ENCODE results near the gene MTUS2.
A peak's percentile ranks its signal among the peaks of the same experiment; 100 is the strongest.

MTUS2 gene

DNA sequence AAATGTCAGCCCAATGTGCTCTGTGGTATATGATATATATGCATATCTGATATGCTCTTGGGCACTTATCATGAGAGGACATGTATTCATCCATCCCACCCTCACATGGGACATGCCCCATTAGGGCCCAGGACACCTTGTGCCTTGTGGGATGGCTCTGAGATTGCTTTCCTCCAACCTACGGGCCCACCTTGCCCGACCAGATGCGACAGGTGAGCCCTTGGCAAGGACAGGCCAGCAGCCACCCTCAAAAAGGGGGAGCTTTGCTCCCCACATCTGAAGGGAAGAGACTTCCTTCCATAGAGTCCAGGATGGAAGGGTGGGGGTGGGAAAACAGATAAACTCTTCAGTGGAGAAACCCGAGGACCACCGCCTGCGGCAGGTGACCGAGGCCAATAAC, 716.7 kb downstream of the MTUS2 start:
- no peak for DNase-seq (ENCODE audit: low read depth in 1 of 2, low spot score in 1 of 2)
- in situ Hi-C loops (cut with HindIII; ENCODE audit: low pct_unique_long_range_greater_than_20kb, low sequenced_read_pairs), result no loop called here
- no peak for TF ChIP-seq JUND (IDR thresholded peaks at IDR 0.05; ENCODE audit: low read depth)

DNA sequence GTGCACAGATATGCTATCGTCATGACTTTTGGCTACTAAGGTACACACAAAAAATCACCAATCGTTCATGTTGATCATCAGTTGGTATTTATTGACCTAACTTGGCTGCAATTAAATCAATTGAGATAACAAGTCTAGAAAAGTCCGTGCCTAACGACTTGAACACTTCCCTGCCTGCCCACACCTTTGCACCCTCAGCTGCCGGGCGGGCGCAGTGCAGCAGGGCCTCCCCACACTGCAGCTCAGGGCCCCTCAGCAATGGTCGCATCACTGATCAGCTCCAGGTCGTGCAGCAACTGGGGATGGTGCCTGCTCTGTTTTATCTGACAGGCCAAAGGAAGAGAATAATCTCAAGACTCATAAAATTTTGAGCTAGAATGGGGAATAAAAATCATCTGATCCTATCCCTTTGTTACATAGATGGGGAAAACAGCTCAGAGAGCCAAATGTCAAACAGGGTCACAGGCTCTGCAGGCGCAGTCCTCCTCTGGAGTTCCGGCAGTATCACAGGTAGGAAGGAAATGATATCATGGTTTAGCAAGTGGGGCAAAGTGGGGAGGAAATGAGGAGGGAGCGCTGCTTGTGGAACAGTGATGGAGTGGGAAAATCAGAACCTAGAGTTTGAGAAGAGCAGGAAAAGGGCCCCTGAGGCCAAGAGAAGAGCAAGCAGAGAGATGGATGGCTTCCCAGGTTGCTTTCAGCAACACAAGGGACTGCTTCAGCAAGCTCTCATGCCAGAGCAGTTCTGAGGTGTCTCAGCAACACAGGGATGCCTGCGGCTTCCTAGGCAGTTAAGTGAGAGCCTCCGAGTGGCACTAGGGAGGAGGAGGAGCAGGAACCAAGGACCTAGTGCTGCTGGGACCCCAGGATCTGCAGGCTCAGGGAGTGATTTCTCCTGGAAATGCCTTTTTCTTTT, 717.9 kb downstream of the MTUS2 start:
- TF ChIP-seq JUND (IDR thresholded peaks at IDR 0.05; ENCODE audit: low read depth), result no peak
- in situ Hi-C loops (cut with HindIII; ENCODE audit: low pct_unique_long_range_greater_than_20kb, low sequenced_read_pairs), result no loop called here
- DNase-seq (ENCODE audit: low read depth in 1 of 2, low spot score in 1 of 2), result no peak

DNA sequence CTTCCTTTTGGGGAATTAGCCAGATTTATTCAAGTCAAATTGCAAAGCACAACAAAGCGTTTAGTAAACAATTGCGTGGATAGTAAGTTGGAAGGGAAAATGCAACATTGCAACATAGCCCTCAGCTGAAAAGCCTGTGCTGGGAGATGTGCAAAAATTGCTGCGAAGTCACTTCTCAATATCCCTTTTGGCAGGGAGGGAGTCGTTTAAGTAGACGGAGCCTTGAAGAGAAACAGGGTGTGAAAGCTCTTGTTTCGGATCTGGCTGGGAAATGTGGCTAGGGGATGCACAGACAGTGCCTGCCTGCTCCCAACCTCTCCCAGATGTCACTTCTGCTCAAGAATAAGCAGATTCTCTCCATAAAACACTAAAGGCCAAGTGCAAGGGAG, 718.5 kb downstream of the MTUS2 start:
- in situ Hi-C loops (cut with HindIII; ENCODE audit: low pct_unique_long_range_greater_than_20kb, low sequenced_read_pairs), result no loop called here

DNA sequence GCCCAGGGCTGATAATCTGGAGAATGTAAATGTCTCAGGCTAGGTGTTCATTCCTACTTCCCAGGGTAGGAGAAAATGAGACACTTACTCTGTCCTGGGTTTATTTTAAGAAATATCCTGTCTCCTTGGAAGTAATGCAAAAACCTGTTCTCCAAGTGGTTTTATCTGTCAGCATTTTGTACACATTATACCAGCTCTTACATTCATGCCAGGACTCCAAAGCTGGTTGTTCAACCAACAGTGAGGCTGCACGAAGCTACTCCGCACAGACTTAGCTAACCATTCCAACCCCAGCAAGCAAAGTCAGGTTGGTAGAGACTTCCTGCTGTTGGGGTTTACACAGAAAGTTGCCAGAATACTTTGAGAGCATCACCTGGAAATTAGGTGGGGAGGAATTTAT, 719.7 kb downstream of the MTUS2 start:
- DNase-seq (ENCODE audit: low read depth in 1 of 2, low spot score in 1 of 2), result peak; percentile 27 to 63
- in situ Hi-C loops (cut with HindIII; ENCODE audit: low pct_unique_long_range_greater_than_20kb, low sequenced_read_pairs), result no loop called here

More for the DNA sequence above, 718.5 kb downstream of the MTUS2 start:
- no peak for DNase-seq (ENCODE audit: low read depth in 1 of 2, low spot score in 1 of 2)
- no peak for TF ChIP-seq JUND (IDR thresholded peaks at IDR 0.05; ENCODE audit: low read depth)

DNA sequence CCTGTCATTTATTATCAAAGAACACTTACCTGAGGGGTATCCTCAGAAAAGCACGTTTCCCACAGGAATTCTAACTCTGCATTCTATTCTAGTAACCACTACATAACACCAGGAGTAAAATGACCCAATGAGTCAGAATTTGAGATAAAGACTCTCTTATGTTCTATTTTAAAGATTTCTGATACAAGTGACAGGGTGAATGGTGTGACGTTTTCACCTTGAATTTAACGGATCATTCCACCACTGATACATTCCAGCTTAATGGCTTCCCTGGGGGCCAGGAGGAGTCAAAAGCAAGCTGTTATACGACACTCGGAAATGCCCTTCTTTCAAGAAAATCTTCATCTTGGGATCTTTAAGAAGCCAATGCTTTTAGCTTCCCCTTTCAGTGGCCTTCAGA, 720.2 kb downstream of the MTUS2 start:
- in situ Hi-C loops (cut with HindIII; ENCODE audit: low pct_unique_long_range_greater_than_20kb, low sequenced_read_pairs), result no loop called here
- TF ChIP-seq JUND (IDR thresholded peaks at IDR 0.05; ENCODE audit: low read depth), result no peak
- DNase-seq (ENCODE audit: low read depth in 1 of 2, low spot score in 1 of 2), result no peak

More for the DNA sequence above, 719.7 kb downstream of the MTUS2 start:
- TF ChIP-seq JUND (IDR thresholded peaks at IDR 0.05; ENCODE audit: low read depth), result no peak

DNA sequence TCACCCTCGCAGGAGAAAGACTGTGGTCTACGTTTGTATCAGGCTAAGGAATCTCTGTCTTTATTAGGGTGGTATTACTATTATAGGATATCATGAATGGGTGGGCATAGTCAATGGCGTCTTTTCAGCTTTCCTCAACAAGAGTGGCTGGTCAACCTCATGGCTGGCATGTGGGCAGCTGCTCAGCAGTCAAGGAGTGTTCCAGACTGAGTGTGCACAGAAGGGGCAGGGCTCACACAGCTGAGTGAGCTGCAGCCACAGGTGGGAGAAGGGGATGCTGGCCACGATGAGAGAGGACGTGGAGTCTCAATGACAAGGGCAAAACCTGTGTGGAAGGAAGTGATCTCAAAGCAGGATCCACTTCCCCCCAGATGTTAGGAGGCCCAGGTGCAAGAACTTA, 720.7 kb downstream of the MTUS2 start:
- in situ Hi-C loops (cut with HindIII; ENCODE audit: low pct_unique_long_range_greater_than_20kb, low sequenced_read_pairs), result no loop called here
- DNase-seq (ENCODE audit: low read depth in 1 of 2, low spot score in 1 of 2), result no peak
- TF ChIP-seq JUND (IDR thresholded peaks at IDR 0.05; ENCODE audit: low read depth), result no peak

DNA sequence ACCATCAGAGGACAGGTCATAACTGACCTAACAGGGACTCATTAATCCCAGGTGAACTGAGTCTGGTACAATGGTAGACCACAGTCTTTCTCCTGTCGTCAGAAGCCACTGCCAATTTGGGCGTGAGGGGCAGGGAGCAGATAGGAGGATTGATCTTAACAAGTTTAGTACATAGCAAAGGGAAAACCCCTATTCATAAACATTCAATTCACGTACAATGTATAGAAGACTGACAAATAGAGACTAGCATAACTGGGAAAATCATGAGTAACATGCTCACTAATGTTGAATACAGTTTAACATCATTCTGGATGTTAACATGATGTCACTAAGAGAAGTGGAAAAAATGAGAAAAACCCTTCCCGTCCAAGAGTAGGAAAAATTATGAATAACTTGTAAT, 721.3 kb downstream of the MTUS2 start:
- no peak for TF ChIP-seq JUND (IDR thresholded peaks at IDR 0.05; ENCODE audit: low read depth)
- no peak for DNase-seq (ENCODE audit: low read depth in 1 of 2, low spot score in 1 of 2)
- in situ Hi-C loops (cut with HindIII; ENCODE audit: low pct_unique_long_range_greater_than_20kb, low sequenced_read_pairs), result no loop called here

DNA sequence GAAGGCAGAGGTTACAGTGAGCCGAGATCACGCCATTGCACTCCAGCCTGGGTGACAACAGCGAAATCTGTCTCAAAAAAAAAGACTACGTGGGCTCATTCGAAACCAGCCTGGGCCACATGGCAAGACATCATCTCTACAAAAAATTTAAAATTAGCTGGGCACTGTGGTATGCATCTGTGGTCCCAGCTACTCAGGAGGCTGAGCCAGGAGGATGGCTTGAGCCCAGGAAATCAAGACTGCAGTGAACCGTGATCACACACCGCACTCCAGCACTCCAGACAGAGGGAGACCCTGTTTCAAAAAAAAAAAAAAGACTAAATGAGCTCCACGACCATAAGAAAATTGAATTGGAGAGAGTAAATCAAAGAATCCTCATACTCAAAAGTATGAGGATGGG, 722.2 kb downstream of the MTUS2 start:
- in situ Hi-C loops (cut with HindIII; ENCODE audit: low pct_unique_long_range_greater_than_20kb, low sequenced_read_pairs), result no loop called here
- no peak for TF ChIP-seq JUND (IDR thresholded peaks at IDR 0.05; ENCODE audit: low read depth)
- DNase-seq (ENCODE audit: low read depth in 1 of 2, low spot score in 1 of 2), result no peak

DNA sequence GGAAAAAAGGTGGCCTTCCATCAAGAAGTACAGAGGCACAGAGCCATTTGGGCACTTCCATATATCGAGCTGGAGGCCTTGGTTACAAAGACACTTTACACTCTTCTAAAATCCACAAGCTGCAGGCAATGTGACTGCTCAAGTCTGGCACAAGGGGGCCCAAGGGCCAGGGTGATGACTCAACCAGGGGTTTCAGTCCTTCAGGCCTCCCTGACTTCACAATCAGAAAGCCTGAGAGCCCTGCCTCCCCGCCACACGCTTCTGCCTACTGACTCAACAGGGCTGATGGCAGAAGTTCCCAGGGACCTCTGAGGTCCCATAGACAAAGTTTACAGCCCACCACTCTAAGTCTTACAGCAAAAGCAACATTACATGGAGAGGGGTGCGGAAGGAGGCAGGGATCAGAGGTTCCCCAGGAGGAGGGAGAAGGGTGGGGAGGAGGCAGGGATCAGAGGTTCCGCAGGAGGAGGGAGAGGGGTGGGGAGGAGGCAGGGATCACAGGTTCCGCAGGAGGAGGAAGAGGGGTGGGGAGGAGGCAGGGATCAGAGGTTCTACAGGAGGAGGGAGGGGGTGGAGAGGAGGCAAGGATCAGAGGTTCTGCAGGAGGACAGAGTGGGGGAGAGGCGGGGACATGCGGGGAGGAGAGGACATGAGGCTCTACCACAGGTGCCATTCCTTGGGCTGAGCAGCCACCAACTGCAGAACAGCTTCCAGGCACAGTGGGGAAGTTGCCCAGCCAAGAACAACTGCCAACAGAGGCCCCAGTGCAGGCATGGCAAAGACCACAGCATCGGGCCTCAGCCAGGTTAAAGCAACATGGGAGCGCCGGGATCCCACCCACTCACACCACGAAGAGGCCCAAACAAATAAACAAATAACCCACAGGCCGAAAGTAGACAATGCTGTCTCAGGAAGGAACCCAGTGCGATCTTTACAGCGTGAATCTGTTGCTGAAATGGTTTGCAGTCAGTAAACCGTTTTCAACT, 723.4 kb downstream of the MTUS2 start:
- DNase-seq (ENCODE audit: low read depth in 1 of 2, low spot score in 1 of 2), result no peak
- in situ Hi-C loops (cut with HindIII; ENCODE audit: low pct_unique_long_range_greater_than_20kb, low sequenced_read_pairs), result no loop called here
- no peak for TF ChIP-seq JUND (IDR thresholded peaks at IDR 0.05; ENCODE audit: low read depth)

DNA sequence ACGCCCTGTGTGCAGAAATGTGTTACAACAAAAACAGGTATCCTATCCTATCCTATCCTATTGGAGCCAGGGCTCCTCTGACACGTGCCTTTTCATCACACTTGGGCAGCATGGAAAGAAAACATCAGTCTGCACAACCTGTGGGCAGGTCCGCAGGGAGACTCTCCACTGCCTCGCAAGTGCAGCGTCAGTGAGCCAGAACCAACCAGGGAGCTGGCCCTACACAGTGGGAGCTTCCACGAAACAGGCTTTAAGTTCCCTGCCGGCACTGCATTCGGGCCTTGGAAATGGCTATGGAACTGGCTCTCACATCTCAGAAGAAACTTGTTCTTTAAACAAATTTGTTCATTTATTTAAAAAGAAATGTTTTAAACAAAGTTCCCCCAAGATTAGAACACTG, 725.8 kb downstream of the MTUS2 start:
- TF ChIP-seq JUND (IDR thresholded peaks at IDR 0.05; ENCODE audit: low read depth), result no peak
- in situ Hi-C loops (cut with HindIII; ENCODE audit: low pct_unique_long_range_greater_than_20kb, low sequenced_read_pairs), result no loop called here
- no peak for DNase-seq (ENCODE audit: low read depth in 1 of 2, low spot score in 1 of 2)

DNA sequence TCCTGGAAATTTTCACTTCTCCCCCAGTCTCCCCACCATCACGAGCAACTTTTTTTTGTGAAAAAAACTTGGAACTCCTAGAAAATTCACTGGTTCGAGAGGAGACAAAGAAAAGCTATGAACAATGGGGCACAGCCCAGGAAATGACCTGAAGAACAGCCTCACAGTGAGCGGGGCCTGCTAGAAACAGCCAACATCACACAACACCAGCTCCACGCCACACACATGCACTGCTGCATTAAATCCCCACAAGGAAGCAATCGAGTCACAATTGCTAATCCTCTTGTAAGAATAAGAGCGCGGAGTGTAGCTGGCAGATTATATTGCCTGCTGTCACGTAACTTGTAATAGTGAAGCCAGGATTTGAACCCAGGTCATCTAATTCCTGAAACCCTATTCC, 726.5 kb downstream of the MTUS2 start:
- TF ChIP-seq JUND (IDR thresholded peaks at IDR 0.05; ENCODE audit: low read depth), result no peak
- in situ Hi-C loops (cut with HindIII; ENCODE audit: low pct_unique_long_range_greater_than_20kb, low sequenced_read_pairs), result no loop called here
- DNase-seq (ENCODE audit: low read depth in 1 of 2, low spot score in 1 of 2), result no peak

DNA sequence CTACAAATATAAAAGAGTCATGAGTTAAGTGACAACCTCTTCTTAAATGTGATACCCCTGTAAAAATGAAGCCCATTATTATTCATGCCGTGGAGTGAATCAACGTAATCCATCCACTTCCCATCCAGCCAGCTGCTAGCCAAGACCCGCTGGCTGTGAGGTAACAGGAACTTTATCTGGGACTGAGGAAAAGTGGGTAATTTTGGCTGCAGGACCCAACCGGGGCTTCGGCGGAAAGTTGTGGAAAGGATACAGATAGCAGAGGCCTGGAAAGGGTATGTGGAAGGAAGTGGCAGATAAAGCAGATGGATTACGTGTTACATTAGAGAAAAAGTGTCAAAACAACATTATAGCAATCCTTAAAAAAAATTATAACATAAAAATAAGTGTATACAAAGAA, 727.0 kb downstream of the MTUS2 start:
- TF ChIP-seq JUND (IDR thresholded peaks at IDR 0.05; ENCODE audit: low read depth), result no peak
- in situ Hi-C loops (cut with HindIII; ENCODE audit: low pct_unique_long_range_greater_than_20kb, low sequenced_read_pairs), result no loop called here
- no peak for DNase-seq (ENCODE audit: low read depth in 1 of 2, low spot score in 1 of 2)

DNA sequence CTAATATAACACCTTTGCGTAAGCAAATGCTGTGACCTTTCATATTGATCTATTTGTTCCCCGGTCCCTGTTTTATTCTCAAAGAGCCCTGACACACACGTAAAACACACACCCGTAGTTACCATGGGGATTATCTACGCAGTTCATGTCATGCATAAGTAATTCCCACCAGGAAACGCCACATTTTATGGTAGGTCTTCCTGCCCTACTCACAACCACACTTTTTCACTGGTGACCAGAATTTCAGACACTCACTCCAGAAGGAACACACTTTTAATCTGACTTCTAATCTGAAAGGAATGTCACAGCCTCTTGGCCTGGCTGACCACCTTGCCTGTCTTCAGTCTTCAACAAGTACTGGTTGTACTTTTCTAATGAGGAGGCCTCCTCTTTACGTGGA, 728.6 kb downstream of the MTUS2 start:
- in situ Hi-C loops (cut with HindIII; ENCODE audit: low pct_unique_long_range_greater_than_20kb, low sequenced_read_pairs), result no loop called here
- TF ChIP-seq JUND (IDR thresholded peaks at IDR 0.05; ENCODE audit: low read depth), result no peak
- DNase-seq (ENCODE audit: low read depth in 1 of 2, low spot score in 1 of 2), result no peak
